Liver (tissue), 3 donors: ENCODE measurements around the gene NEB.

Experiments
- ATF3 ChIP-seq: IDR thresholded peaks from 2 replicates; pipeline ENCODE4 v1.6.1; 2016; ENCODE audit warnings: antibody characterized with exemption
- CTCF ChIP-seq: fragments of 150-350 bp; IDR thresholded peaks from 2 replicates; pipeline ENCODE4 v1.5.1; 2017; ENCODE audit warnings: improper control_type of control experiment, low read depth, low read length; ENCODE audit not compliant: missing input control
- EGR1 ChIP-seq, 2 donors: IDR thresholded peaks; 2 replicates each; pipeline ENCODE4 v1.6.1; 2016 to 2018; ENCODE audit warnings: antibody characterized with exemption in 2 of 2, low read depth in 2 of 2
- GABPA ChIP-seq, 2 donors: IDR thresholded peaks in 1 of 2; conservative IDR thresholded peaks in 1 of 2; 2 replicates each; pipeline ENCODE4 v1.6.1; 2016; ENCODE audit warnings: antibody characterized with exemption in 2 of 2, mild to moderate bottlenecking in 1 of 2, moderate library complexity in 1 of 2
- RAD21 ChIP-seq, 2 donors: IDR thresholded peaks; 2 replicates each; pipeline ENCODE4 v1.6.1; 2016; ENCODE audit warnings: antibody characterized with exemption in 2 of 2, mild to moderate bottlenecking in 2 of 2
- SP1 ChIP-seq: IDR thresholded peaks from 2 replicates; pipeline ENCODE4 v1.6.1; 2018; ENCODE audit warnings: antibody characterized with exemption, mild to moderate bottlenecking
- TAF1 ChIP-seq: conservative IDR thresholded peaks from 2 replicates; pipeline ENCODE4 v1.6.1; 2016; ENCODE audit warnings: antibody characterized with exemption, mild to moderate bottlenecking
- YY1 ChIP-seq: IDR thresholded peaks from 2 replicates; pipeline ENCODE4 v1.6.1; 2016; ENCODE audit warnings: antibody characterized with exemption, mild to moderate bottlenecking
- TF ChIP-seq, protein P1 (sequence below): IDR thresholded peaks from 2 replicates; pipeline ENCODE4 v1.6.1; 2016; ENCODE audit warnings: antibody characterized with exemption, mild to moderate bottlenecking
- TF ChIP-seq, protein P2 (sequence below): IDR thresholded peaks from 2 replicates; pipeline ENCODE4 v1.6.1; 2016; ENCODE audit warnings: antibody characterized with exemption
- donor health status: healthy.
- donor health status: healthy.

- TF ChIP-seq GABPA (IDR thresholded peaks at IDR 0.05 in 1 of 2, conservative IDR thresholded peaks at IDR 0.05 in 1 of 2) = no peak
- no peak for TF ChIP-seq CTCF
- no peak for TF ChIP-seq SP1
- TF ChIP-seq TAF1 = no peak
- TF ChIP-seq, protein P1, sequence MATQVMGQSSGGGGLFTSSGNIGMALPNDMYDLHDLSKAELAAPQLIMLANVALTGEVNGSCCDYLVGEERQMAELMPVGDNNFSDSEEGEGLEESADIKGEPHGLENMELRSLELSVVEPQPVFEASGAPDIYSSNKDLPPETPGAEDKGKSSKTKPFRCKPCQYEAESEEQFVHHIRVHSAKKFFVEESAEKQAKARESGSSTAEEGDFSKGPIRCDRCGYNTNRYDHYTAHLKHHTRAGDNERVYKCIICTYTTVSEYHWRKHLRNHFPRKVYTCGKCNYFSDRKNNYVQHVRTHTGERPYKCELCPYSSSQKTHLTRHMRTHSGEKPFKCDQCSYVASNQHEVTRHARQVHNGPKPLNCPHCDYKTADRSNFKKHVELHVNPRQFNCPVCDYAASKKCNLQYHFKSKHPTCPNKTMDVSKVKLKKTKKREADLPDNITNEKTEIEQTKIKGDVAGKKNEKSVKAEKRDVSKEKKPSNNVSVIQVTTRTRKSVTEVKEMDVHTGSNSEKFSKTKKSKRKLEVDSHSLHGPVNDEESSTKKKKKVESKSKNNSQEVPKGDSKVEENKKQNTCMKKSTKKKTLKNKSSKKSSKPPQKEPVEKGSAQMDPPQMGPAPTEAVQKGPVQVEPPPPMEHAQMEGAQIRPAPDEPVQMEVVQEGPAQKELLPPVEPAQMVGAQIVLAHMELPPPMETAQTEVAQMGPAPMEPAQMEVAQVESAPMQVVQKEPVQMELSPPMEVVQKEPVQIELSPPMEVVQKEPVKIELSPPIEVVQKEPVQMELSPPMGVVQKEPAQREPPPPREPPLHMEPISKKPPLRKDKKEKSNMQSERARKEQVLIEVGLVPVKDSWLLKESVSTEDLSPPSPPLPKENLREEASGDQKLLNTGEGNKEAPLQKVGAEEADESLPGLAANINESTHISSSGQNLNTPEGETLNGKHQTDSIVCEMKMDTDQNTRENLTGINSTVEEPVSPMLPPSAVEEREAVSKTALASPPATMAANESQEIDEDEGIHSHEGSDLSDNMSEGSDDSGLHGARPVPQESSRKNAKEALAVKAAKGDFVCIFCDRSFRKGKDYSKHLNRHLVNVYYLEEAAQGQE = no peak
- TF ChIP-seq ATF3 = no peak
- TF ChIP-seq EGR1 (IDR thresholded peaks at IDR 0.05; ENCODE audit: low read depth in 2 of 2) = no peak
- no peak for TF ChIP-seq YY1
- no peak for TF ChIP-seq RAD21 (IDR thresholded peaks at IDR 0.05)
- TF ChIP-seq, protein P2, sequence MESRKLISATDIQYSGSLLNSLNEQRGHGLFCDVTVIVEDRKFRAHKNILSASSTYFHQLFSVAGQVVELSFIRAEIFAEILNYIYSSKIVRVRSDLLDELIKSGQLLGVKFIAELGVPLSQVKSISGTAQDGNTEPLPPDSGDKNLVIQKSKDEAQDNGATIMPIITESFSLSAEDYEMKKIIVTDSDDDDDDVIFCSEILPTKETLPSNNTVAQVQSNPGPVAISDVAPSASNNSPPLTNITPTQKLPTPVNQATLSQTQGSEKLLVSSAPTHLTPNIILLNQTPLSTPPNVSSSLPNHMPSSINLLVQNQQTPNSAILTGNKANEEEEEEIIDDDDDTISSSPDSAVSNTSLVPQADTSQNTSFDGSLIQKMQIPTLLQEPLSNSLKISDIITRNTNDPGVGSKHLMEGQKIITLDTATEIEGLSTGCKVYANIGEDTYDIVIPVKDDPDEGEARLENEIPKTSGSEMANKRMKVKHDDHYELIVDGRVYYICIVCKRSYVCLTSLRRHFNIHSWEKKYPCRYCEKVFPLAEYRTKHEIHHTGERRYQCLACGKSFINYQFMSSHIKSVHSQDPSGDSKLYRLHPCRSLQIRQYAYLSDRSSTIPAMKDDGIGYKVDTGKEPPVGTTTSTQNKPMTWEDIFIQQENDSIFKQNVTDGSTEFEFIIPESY = no peak
These were observed 17.6 kb downstream of the NEB start for GRCh38 chr2:151716721-151717120.
